Measurements from ENCODE around the gene CCDC27. TPM values are rescaled to one million over a fixed set of nuclear protein-coding genes. Genes with fewer than 3 reads are reported as not detected.

Gene CCDC27
- total RNA-seq, 4 donors from 2014 or later, result not detected

DNA sequence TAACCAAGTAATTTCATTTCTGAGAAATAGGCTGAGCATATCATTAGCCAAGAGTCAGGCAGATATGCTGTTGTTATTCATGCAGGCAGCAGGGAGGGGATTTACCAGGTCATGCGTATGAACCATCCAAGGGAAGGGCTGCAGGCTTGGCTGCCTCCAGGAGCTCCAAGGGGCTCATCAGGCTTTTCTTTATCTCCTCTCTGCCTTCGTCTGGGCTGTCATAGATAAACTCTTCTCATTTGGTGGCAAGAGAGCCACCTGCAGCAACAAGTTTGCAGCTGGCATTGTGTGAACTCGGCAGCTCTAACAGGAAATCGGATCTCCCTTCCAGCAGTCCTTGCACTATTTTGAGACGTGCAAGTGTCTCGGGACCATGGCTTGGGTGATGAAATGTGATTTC is 7.5 kb downstream of the CCDC27 start:
- TF ChIP-seq, protein P1, sequence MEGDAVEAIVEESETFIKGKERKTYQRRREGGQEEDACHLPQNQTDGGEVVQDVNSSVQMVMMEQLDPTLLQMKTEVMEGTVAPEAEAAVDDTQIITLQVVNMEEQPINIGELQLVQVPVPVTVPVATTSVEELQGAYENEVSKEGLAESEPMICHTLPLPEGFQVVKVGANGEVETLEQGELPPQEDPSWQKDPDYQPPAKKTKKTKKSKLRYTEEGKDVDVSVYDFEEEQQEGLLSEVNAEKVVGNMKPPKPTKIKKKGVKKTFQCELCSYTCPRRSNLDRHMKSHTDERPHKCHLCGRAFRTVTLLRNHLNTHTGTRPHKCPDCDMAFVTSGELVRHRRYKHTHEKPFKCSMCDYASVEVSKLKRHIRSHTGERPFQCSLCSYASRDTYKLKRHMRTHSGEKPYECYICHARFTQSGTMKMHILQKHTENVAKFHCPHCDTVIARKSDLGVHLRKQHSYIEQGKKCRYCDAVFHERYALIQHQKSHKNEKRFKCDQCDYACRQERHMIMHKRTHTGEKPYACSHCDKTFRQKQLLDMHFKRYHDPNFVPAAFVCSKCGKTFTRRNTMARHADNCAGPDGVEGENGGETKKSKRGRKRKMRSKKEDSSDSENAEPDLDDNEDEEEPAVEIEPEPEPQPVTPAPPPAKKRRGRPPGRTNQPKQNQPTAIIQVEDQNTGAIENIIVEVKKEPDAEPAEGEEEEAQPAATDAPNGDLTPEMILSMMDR (IDR thresholded peaks at IDR 0.05), result no peak
- no peak for TF ChIP-seq POLR2A (IDR thresholded peaks at IDR 0.05)
- H3K4me1 ChIP-seq, result no peaks in the 10 kb centered on the region
- no peaks in the 10 kb centered on the region for H3K9me3 ChIP-seq
- no peaks in the 10 kb centered on the region for H3K27me3 ChIP-seq
- no peaks in the 10 kb centered on the region for H3K36me3 ChIP-seq
- H3K27ac ChIP-seq, result no peak overlapping the region
- DNase-seq, result no peak
- H3K4me3 ChIP-seq, result no peak overlapping the region
- intact Hi-C loops (cut with DNase I; ENCODE audit: low total_unique reads), result no loop called here

DNA sequence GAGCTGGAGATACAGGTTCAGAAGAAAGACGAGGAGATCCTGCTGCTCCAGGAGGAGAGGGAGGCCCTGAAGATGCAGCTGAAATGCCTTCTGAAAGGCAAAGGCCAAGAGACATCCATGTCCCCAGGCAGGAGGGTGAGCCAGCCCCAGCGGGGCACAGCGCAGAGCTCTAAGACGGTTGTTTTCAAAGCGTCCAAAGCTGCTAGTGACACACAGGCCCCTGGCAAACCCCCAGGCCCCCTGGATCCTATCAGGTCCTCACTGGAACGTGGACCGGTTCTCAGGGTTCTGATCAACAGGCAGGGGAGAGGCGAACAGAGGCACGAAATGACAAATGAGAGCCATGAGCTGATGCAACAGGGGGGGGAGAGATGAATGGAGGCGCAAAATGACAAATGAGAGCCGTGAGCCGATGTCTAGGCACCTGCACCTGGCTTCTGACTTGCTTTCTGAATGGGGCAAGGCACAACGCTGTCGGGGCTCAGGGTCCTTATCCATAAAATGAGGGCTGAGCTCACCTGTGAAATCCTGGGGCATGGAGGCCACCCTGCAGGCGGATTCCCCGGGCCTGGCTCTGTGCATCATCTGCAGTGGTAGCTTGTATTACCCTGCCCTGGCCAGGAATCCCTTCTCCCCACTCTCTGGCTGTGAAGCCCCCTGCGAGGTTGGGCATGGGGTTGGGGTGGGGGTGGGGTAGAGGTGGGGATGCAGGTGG is 9.2 kb downstream of the CCDC27 start:
- no peaks in the 10 kb centered on the region for H3K27me3 ChIP-seq
- H3K9me3 ChIP-seq, result no peaks in the 10 kb centered on the region
- intact Hi-C loops (cut with DNase I; ENCODE audit: low total_unique reads), result no loop called here
- no peak overlapping the region for H3K4me3 ChIP-seq
- DNase-seq, result no peak
- H3K36me3 ChIP-seq, result no peaks in the 10 kb centered on the region
- TF ChIP-seq POLR2A (IDR thresholded peaks at IDR 0.05), result no peak
- TF ChIP-seq, protein P1 (IDR thresholded peaks at IDR 0.05), result no peak
- no peaks in the 10 kb centered on the region for H3K4me1 ChIP-seq
- no peak overlapping the region for H3K27ac ChIP-seq

DNA sequence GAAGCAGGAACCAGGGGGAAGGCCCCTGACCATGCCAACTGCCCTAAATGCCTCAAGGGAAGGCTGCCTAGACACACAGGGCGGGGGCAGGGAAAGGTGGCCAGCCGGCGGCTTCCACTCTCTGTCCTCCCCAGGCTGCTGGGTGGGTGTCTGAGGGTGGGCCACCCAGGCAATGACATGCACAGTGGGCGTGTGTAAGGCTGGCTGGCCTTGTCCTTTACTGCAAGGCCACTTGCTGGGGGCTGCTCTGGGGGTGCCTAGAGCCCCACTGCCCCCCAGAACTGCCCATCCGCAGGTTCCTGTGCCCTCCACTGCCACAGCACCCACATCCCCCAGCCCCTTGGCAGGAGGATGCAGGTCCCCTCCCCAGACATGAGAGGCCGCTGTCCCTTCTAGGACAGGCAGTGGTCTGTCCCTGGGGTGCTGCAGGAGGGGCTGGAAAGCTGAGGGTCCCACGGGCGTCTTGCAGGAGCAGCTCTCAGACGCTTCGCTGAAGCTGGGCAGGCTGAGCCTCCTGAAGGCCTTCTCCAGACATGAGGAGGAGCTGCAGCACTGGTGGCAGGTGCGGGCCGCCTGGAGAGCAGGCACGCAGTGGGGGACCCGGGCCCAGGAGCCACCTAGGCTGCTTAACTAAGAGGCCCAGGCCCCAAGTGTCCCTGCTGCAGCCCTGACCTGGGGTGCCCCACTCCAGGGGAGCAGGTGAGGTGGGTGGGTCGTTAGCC is 10.1 kb downstream of the CCDC27 start:
- Histone ChIP-seq H3K36me3 (no peaks in the 10 kb centered on the region), H3K27me3 (no peaks in the 10 kb centered on the region), H3K4me3 (no peak overlapping the region), H3K9me3 (no peaks in the 10 kb centered on the region), H3K4me1 (no peaks in the 10 kb centered on the region), H3K27ac (no peak overlapping the region)
- no peak for TF ChIP-seq POLR2A (IDR thresholded peaks at IDR 0.05)
- TF ChIP-seq, protein P1 (IDR thresholded peaks at IDR 0.05), result no peak
- DNase-seq, result no peak
- intact Hi-C loops (cut with DNase I; ENCODE audit: low total_unique reads), result no loop called here

DNA sequence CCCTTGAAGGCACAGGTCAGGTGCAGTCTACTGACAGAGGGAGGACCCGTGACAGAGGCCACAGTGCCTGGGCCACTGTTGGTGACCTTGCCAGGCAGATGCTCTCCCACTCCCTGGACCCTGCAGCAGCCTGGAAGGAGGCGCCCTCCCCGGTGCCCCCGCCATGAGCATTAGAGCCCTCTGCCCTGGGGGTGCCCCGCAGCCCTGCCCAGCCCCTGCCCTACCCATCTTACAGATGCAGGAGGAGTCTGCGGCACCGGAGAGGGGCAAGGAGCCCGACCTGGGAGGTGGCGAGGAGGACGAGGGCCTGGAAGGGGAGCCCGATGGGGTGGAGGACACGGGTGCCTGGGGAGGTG is 10.6 kb downstream of the CCDC27 start:
- Histone ChIP-seq H3K27me3 (no peaks in the 10 kb centered on the region), H3K27ac (no peak overlapping the region), H3K36me3 (no peaks in the 10 kb centered on the region), H3K4me3 (no peak overlapping the region), H3K9me3 (no peaks in the 10 kb centered on the region), H3K4me1 (no peaks in the 10 kb centered on the region)
- no peak for TF ChIP-seq POLR2A (IDR thresholded peaks at IDR 0.05)
- TF ChIP-seq, protein P1 (IDR thresholded peaks at IDR 0.05), result no peak
- intact Hi-C loops (cut with DNase I; ENCODE audit: low total_unique reads), result no loop called here
- DNase-seq, result no peak

DNA sequence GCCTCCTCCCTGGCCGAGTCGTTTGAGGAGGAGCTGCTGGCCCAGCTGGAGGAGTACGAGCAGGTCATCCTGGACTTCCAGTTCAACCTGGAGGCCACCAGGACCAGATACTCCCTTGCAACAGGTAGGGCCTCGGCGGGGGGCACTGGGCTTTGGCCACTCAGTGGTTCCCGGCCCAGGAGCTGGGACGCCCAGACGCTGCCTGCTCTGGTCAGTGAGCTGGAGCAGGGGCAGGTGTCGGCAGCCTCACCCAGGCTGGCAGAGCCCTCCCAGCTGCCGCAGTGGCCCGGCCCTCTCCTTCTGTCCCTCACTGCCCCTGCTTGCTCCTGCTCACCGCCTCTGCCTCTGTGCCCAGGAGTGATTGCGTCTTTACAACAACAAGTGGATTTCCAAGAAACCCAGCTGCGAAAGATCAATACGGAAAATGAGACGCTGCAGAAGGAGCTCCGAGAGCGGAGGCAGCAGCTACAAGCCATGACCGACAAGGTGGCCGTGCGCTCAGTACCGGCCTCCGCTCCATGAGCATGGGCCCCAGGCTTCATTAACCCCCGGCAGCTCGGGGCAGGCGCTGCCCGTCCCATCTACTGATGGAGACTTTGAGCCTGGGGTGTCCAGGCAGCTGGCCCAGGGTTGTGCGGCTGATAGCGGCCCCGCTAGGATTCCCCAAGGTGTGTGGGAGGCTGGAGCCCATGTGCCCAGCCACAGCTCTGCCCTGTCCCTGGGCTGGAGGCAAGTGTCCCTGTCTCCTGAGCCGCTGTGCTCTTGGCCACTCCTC is 11.3 kb downstream of the CCDC27 start:
- Histone ChIP-seq H3K27ac (no peak overlapping the region), H3K9me3 (no peaks in the 10 kb centered on the region), H3K4me3 (no peak overlapping the region), H3K36me3 (no peaks in the 10 kb centered on the region), H3K4me1 (no peaks in the 10 kb centered on the region), H3K27me3 (no peaks in the 10 kb centered on the region)
- no peak for DNase-seq
- no peak for TF ChIP-seq POLR2A (IDR thresholded peaks at IDR 0.05)
- TF ChIP-seq, protein P1 (IDR thresholded peaks at IDR 0.05), result no peak
- intact Hi-C loops (cut with DNase I; ENCODE audit: low total_unique reads), result no loop called here
